ENCODE measurements around the gene MEGF10.

GRCh38 chr5:127369796-127370195 lies 79.2 kb downstream of the MEGF10 start:
- TF ChIP-seq CTCF (IDR thresholded peaks at IDR 0.05; ENCODE audit: low read depth, low read length), result no peak
- no peak for TF ChIP-seq EZH2phosphoT487 (IDR thresholded peaks at IDR 0.05; ENCODE audit: low read depth)
